PFSK-1 (cell line): ENCODE data around the gene GDPD5.

ENCODE experiments used
- POLR2AphosphoS5 ChIP-seq: IDR thresholded peaks from 2 replicates; pipeline ENCODE4 v1.6.1; 2012; ENCODE audit warnings: low read depth, mild to moderate bottlenecking, control low read depth, low read length, moderate library complexity
- REST ChIP-seq, 2 experiments: IDR thresholded peaks; 2 replicates each; pipeline versions ENCODE4 v1.6.1 to v1.8.0; 2011 to 2012; ENCODE audit warnings: low read depth in 2 of 2, low read length in 2 of 2, control low read depth in 1 of 2, inconsistent platforms in 1 of 2, mild to moderate bottlenecking in 1 of 2, moderate library complexity in 1 of 2; ENCODE audit not compliant: insufficient read depth in 1 of 2
- SIN3A ChIP-seq: IDR thresholded peaks from 2 replicates; pipeline ENCODE4 v1.6.1; 2012; ENCODE audit warnings: mild to moderate bottlenecking, low read length, moderate library complexity, borderline replicate concordance; ENCODE audit not compliant: insufficient read depth

GRCh38 chr11:75563978-75564552, 38.3 kb upstream of the GDPD5 start:
- TF ChIP-seq POLR2AphosphoS5, result no peak; the same call in 1 of the 2 replicates
- no peak for TF ChIP-seq SIN3A
- no peak for TF ChIP-seq REST (IDR thresholded peaks at IDR 0.05; ENCODE audit: insufficient read depth in 1 of 2, low read depth in 2 of 2, low read length in 2 of 2)
